Caco-2 (cell line): ENCODE measurements around the gene RERE. TPM values are rescaled to one million over a fixed set of nuclear protein-coding genes. Genes with fewer than 3 reads are reported as not detected.

Source experiments
- BruUV-seq: library from RNA; stranded (reverse); fragments of 400-500 nt; replicated peaks from 2 replicates; lab custom pipeline; 2021; lab: Mats Ljungman, UMichigan
- CTCF ChIA-PET: fragments of 300-600 bp; sonication (Branson Sonifier 250); formaldehyde crosslinking; loops from one replicate; lab custom pipeline; 2022; ENCODE audit warnings: antibody characterized with exemption; lab: Charles Lee
- POLR2A ChIA-PET: fragments of 300-600 bp; sonication (Branson Sonifier 250); formaldehyde crosslinking; loops from one replicate; lab custom pipeline; 2022; ENCODE audit warnings: antibody characterized with exemption; lab: Charles Lee
- DNase-seq, 2 experiments: peaks; one replicate each; pipeline versions ENCODE4 v3.0.0 to v3.0.0-alpha.2; 2020 to 2022
- H3K27me3 ChIP-seq: replicated peaks from 2 replicates; pipeline ENCODE4 v1.6.0; 2011; ENCODE audit warnings: low read length; ENCODE audit not compliant: control insufficient read depth, insufficient read depth
- H3K36me3 ChIP-seq: 2 replicates; pipeline ENCODE4 v1.5.1; 2011; ENCODE audit warnings: low read length; ENCODE audit not compliant: control insufficient read depth, insufficient read depth
- H3K4me1 ChIP-seq: fragments of 250-450 bp; sonication (Bioruptor Pico); 2 replicates; pipeline ENCODE4 v1.5.1; 2020; ENCODE audit warnings: mild to moderate bottlenecking
- H3K4me3 ChIP-seq: 2 replicates; pipeline ENCODE4 v1.5.1; 2011; ENCODE audit warnings: low read depth, mild to moderate bottlenecking, control low read depth, low read length
- H3K9me3 ChIP-seq: fragments of 250-450 bp; sonication (Bioruptor Pico); 2 replicates; pipeline ENCODE4 v1.5.1; 2020; ENCODE audit warnings: mild to moderate bottlenecking, moderate library complexity
- H3K27ac Mint-ChIP-seq: one replicate; pipeline ENCODE4 v1.8.0; 2022; ENCODE audit warnings: mixed read lengths; ENCODE audit not compliant: unreplicated experiment
- H3K27me3 Mint-ChIP-seq: one replicate; pipeline ENCODE4 v1.8.0; 2022; ENCODE audit warnings: mixed read lengths; ENCODE audit not compliant: insufficient read depth, unreplicated experiment
- H3K36me3 Mint-ChIP-seq: one replicate; pipeline ENCODE4 v1.8.0; 2022; ENCODE audit warnings: mild to moderate bottlenecking, mixed read lengths; ENCODE audit not compliant: insufficient read depth, unreplicated experiment
- H3K4me1 Mint-ChIP-seq: one replicate; pipeline ENCODE4 v1.8.0; 2022; ENCODE audit warnings: low read depth, mixed read lengths; ENCODE audit not compliant: unreplicated experiment
- H3K4me3 Mint-ChIP-seq: one replicate; pipeline ENCODE4 v1.8.0; 2022; ENCODE audit warnings: mild to moderate bottlenecking, moderate library complexity, mixed read lengths; ENCODE audit not compliant: unreplicated experiment
- H3K9me3 Mint-ChIP-seq: one replicate; pipeline ENCODE4 v1.8.0; 2022; ENCODE audit warnings: mixed read lengths; ENCODE audit not compliant: unreplicated experiment
- CTCF ChIP-seq, 2 experiments: fragments of 200-600 bp in 1 of 2; IDR thresholded peaks; 1 replicate in 1 of 2; 2 replicates in 1 of 2; pipeline versions ENCODE4 v1.5.1 to v1.8.0; 2011 to 2022; ENCODE audit warnings: antibody characterized with exemption in 1 of 2, control low read depth in 1 of 2, inconsistent platforms in 1 of 2, low read depth in 1 of 2, low read length in 1 of 2, mild to moderate bottlenecking in 1 of 2, moderate library complexity in 1 of 2; ENCODE audit not compliant: insufficient read depth in 1 of 2, severe bottlenecking in 1 of 2, unreplicated experiment in 1 of 2
- intact Hi-C: fragments of 100-400 bp; cut with micrococcal nuclease; formaldehyde crosslinking; loops from one replicate; pipeline ENCODE4 v1.10.0; 2022; ENCODE audit not compliant: unreplicated experiment
- total RNA-seq: library from RNA; stranded (reverse); gene quantifications from 2 replicates; pipeline ENCODE4 v1.2.3, GENCODE V29; 2022

Gene RERE
- total RNA-seq, 1 experiment from 2014 or later, result 85.2 TPM

GRCh38 chr1:8571200-8571984 is 246.0 kb downstream of the RERE start:
- intact Hi-C loops, result no loop called here
- H3K36me3 ChIP-seq, result no peaks in the 10 kb centered on the region
- peaks cover 64% of the 10 kb centered on the region for H3K4me1 ChIP-seq
- H3K27me3 Mint-ChIP-seq, result no peaks in the 10 kb centered on the region
- H3K9me3 Mint-ChIP-seq, result no peaks in the 10 kb centered on the region
- no TSS peak for BruUV-seq
- peaks cover 21% of the 10 kb centered on the region for H3K4me1 Mint-ChIP-seq
- peak; percentile 10 to 26 for TF ChIP-seq CTCF (IDR thresholded peaks at IDR 0.05; ENCODE audit: insufficient read depth in 1 of 2, low read depth in 1 of 2, low read length in 1 of 2, severe bottlenecking in 1 of 2, unreplicated experiment in 1 of 2)
- ChIA-PET CTCF (interaction anchor here (1.0 to 1.4 kb wide), 2 partner anchors 10 to 162 kb away, joined by 3 to 4 read pairs; no protein-coding TSS in a partner anchor), POLR2A (interaction anchor here (1.2 kb wide), 1 partner anchor 162 kb away, joined by 3 read pairs; no protein-coding TSS in a partner anchor)
- H3K27me3 ChIP-seq, result no peaks in the 10 kb centered on the region
- H3K4me3 ChIP-seq, result no peak overlapping the region
- peak overlapping the region; percentile 55 for H3K4me3 Mint-ChIP-seq
- H3K9me3 ChIP-seq, result no peaks in the 10 kb centered on the region
- H3K36me3 Mint-ChIP-seq, result peaks cover 5% of the 10 kb centered on the region
- DNase-seq, result peak; percentile 44 to 51
- peak overlapping the region; percentile 56 for H3K27ac Mint-ChIP-seq

- Mint-ChIP-seq H3K4me3 (no peak overlapping the region), H3K27ac (no peak overlapping the region), H3K27me3 (no peaks in the 10 kb centered on the region), H3K36me3 (peaks cover 5% of the 10 kb centered on the region), H3K9me3 (no peaks in the 10 kb centered on the region), H3K4me1 (peaks cover 21% of the 10 kb centered on the region)
- POLR2A ChIA-PET, result interaction anchor here (1.2 kb wide), 1 partner anchor 161 kb away, joined by 3 read pairs; no protein-coding TSS in a partner anchor
- H3K4me1 ChIP-seq, result peaks cover 61% of the 10 kb centered on the region
- no peaks in the 10 kb centered on the region for H3K9me3 ChIP-seq
- no peaks in the 10 kb centered on the region for H3K36me3 ChIP-seq
- intact Hi-C loops, result no loop called here
- H3K4me3 ChIP-seq, result no peak overlapping the region
- CTCF ChIA-PET, result interaction anchor here (1.0 to 1.4 kb wide), 2 partner anchors 9 to 161 kb away, joined by 3 to 4 read pairs; no protein-coding TSS in a partner anchor
- DNase-seq, result no peak
- H3K27me3 ChIP-seq, result no peaks in the 10 kb centered on the region
- no peak for TF ChIP-seq CTCF (IDR thresholded peaks at IDR 0.05; ENCODE audit: insufficient read depth in 1 of 2, low read depth in 1 of 2, low read length in 1 of 2, severe bottlenecking in 1 of 2, unreplicated experiment in 1 of 2)
- no TSS peak for BruUV-seq
Measured at GRCh38 chr1:8570465-8570864, 247.0 kb downstream of the RERE start.

DNA sequence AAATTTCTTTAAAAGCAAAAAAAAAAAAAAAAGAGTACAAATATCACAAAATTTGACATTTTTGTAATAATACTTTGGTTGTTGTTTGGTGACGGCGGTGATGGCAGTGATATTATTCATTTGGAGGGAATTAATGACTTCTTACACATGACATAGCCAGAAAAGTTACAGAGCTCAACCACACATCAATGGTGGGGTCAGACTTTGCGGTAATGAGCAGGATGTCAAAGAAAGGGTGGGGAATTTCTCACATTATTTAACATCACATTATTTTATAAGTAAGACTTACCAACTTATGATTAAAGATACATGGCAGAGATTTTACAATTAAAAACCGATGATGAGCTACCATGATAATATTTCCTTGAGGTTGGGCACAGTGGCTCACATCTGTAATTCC is 248.2 kb downstream of the RERE start:
- Histone ChIP-seq H3K4me1 (peaks cover 64% of the 10 kb centered on the region), H3K4me3 (no peak overlapping the region), H3K9me3 (no peaks in the 10 kb centered on the region), H3K27me3 (no peaks in the 10 kb centered on the region), H3K36me3 (no peaks in the 10 kb centered on the region)
- no peak for TF ChIP-seq CTCF (IDR thresholded peaks at IDR 0.05; ENCODE audit: insufficient read depth in 1 of 2, low read depth in 1 of 2, low read length in 1 of 2, severe bottlenecking in 1 of 2, unreplicated experiment in 1 of 2)
- no peak for DNase-seq
- CTCF ChIA-PET, result interaction anchor here (0.7 kb wide), 1 partner anchor 195 kb away, joined by 3 read pairs; no protein-coding TSS in a partner anchor
- POLR2A ChIA-PET, result no interaction called here
- Mint-ChIP-seq H3K4me3 (no peak overlapping the region), H3K9me3 (no peaks in the 10 kb centered on the region), H3K36me3 (peaks cover 5% of the 10 kb centered on the region), H3K27me3 (no peaks in the 10 kb centered on the region), H3K4me1 (peaks cover 28% of the 10 kb centered on the region), H3K27ac (no peak overlapping the region)
- BruUV-seq, result no TSS peak
- intact Hi-C loops, result no loop called here
